Fibroblast of the conjunctiva (primary cell): ENCODE measurements around the gene STPG4.

Source experiments
- DNase-seq: peaks from one replicate; pipeline ENCODE4 v3.0.0-alpha.2; 2010; ENCODE audit warnings: low read depth

The STPG4 gene

DNA sequence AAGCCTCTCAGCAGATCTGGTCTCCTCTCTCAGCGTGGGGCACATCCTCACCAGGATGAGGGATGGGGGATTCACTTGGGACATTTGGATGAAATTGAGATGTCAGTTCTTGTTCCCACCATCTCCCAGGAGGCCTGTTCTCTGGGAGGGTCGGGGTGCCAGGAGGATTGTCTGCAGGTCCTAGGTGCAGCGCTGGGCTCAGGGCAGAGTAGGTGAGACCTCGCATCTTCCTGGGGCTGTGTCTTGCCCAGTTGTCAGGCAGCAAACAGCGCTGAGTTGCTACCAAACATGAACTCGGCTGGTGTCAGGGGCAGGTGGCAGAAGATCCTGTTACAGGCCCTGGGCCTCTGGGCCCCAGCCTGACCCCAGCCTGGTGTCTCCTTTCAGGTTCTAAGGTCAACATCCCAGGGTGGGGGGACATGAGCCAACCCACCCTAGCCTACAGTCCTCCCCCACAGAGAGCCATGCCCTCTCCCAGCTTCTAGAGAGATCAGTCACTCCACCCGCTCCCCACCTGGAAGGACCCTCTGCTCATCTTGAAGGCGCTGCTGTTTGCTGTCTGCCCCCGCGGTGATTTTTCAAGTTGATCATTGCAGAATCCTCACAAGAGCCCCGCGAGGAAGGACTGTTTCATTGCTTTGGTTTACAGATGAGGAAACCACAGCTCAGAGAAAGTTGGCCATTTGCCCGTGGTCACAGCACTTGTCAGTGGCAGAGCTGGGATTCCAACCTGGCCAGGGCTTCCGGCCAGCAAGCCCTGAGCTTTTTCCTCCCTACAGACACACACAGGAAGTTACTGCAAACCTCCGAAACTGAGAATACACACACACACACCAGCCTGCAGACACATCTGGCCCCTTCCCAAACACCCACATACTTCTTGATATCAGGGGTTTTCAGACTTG lies 83.9 kb downstream of the STPG4 start:
- no peak for DNase-seq

- DNase-seq, result no peak
Measured at GRCh38 chr2:47070155-47070919, 84.8 kb downstream of the STPG4 start.

DNA sequence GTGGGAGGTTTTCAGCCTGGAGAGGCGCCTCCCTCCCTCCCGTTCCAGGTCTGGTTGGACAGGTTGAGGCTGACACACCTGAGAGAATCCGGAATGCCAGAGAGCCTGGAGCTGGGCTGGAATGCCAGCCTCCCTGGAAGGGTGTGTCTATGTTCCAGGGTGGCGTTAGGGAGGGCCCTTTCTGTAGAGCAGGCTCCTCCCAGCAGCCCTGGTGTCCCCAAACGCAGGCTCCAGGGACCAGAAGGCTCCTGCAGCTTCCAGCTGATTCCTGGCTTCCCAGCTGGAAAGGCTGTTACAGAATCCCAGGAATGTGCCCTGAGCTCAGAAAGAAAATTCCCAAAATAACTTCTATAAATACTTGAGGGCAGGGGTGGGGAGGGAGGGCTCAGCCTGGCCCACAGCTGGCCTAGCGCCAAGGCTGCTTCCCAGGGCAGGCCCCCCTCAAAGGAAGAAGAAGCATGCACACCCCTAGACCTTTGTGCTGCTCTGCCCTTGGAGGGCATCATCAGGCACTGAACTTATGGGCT lies 85.4 kb downstream of the STPG4 start:
- DNase-seq, result no peak

DNA sequence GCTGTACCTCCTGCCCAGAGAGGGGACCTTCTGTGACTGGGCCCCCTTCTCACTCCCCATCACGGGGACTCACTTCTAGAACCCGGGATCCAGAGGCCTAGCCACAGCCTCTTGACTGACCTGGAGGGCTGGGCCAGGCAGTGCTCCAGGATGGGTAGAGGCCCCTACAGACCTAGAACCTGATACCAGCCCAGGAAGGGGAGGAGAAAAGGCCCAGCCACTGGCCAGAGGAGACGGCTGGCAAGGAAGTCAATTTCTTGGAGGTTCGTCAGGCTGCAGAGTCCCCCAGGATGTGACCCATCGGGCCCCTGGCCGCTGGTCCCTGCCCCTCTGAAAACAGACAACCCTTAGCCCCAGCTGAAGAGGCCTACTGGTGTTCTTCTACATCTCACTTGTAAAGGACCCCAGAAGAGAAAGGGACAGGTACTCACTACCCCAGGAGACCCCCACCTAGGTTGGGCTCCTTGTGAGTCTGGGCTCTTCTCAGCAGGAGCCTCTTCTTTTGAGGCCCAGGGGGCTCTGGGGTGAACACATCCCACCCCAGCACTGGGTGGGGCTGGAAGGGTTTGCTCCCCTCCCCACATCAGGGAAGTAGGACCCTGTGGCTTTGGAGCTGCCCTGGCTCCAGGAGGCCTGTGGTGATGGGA lies 86.0 kb downstream of the STPG4 start:
- DNase-seq, result no peak

- no peak for DNase-seq
Measured at GRCh38 chr2:47067788-47068407, 87.2 kb downstream of the STPG4 start.

DNA sequence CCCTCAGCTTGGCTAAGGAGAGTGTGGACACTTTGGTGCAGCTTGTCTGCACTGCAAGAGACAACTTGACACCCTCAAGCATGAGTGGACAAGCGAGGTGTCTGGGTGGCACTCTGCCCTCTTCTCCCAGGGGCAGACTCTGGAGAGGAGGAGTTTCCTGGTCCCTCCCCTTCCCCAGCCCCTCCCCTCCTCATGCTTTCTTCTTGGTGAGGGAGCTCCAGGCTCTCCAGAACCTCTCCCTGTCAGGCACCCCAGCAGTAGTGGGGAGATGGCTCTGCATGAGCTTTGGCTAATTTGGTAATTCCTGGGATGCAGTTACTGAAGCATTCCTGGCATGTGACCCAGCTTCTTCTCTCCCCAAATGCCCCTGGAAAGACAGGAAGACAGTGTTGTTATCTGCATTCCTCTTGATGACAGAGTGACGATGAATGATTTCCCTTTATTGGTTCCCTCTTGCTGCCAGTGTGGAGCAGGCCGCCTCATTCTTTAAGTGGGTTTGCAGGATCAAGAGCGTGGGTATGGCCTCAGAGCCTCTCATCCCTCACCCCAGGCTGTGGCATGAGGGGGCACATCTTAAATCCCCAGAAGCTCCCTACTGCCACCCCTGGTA lies 89.2 kb downstream of the STPG4 start:
- DNase-seq, result no peak

- no peak for DNase-seq
Measured at GRCh38 chr2:47065343-47065742, 89.8 kb downstream of the STPG4 start.

DNA sequence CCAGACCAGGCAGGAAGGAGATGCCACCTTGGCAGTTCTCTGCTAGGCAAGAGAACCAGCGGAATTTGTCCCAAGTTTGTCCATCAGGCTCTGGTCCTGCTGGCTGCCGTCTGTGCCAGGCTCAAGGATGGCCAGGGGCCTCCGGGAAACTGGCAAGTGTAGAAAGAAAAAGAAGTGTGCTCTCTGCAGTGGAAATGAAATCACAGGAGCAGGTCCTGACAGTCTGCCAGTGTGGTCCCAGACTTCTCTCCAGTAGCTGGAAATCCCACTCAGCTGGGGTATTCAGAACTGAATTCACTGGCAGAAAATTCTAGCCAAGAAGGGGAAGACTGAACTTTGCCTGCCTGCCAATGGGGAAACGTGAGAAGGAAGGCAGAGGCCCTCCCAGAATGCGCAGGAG lies 91.0 kb downstream of the STPG4 start:
- no peak for DNase-seq

GRCh38 chr2:47063538-47063930 lies 91.6 kb downstream of the STPG4 start:
- no peak for DNase-seq

DNA sequence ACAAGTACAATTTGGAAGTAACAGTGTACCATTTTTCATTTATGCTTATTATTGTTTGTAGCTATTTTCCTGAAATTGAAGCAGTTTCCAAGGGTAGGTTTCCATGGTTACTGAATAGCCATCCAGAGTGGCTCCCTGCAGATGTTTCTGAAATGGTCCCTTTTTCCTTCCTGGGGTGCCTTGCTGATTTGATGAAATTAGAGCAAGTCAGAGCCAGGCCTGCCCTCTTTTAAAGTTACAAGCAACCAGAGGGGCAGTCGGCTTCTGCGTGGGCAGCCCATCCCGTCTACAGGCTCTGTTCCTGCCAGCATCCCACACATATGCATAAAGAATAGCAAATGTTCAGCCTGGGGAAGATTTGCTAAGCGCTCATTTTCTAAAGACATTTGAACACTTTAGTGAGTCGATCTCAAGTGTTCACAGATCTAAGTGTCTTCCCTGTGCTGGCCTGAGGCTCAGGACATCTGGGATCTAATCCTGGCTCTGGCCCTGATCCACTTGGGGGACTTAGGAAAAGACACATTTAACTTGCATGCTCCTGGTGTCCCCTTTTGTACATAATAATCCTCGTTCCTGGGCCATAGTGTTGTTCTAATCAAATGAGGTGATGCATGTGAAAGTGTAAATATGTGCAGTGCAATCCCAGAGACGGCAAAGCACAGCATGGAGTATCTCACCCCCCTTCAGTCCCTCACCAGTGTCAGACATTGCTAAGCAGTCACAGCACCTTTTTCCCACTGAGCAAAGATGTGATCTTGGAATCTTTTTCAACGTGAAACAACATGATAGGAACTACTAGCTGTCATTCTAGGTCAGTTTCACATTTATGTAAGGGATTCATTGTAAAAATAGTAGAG lies 92.2 kb downstream of the STPG4 start:
- no peak for DNase-seq

DNA sequence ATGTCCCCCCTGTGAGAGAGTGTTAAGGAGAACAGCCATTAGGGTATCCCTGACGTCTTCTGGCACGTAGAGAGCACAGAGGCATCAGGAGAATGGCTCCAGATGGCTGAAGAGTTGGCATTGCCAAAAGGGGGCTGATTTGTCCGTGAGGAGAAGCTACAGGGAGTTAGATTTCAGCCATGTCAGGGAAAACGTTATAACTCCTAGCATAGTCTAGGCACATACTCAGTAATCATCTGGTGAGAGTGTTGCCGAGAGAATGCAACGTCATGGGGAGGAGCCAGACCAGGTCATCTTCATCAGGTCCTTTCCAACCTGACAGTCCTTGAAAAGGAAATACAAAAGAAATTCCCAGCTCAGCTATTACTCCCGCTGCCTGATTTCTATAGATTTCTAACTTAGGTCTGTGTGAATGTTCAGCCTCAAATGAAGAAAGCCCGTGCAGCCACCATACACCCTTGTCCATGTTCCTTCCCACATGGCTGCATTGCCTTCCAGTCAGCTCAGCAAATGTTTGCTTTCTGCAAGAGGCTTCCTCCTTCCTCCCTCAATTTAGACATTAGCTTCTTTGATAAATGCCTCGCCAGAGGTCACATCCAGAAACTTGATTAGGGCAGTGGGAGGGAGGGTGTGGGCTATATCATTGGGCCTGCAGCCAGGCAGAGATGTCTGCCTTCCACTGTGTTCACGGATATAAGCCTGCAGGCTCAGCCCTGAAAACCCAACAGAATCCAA lies 93.0 kb downstream of the STPG4 start:
- DNase-seq, result no peak

DNA sequence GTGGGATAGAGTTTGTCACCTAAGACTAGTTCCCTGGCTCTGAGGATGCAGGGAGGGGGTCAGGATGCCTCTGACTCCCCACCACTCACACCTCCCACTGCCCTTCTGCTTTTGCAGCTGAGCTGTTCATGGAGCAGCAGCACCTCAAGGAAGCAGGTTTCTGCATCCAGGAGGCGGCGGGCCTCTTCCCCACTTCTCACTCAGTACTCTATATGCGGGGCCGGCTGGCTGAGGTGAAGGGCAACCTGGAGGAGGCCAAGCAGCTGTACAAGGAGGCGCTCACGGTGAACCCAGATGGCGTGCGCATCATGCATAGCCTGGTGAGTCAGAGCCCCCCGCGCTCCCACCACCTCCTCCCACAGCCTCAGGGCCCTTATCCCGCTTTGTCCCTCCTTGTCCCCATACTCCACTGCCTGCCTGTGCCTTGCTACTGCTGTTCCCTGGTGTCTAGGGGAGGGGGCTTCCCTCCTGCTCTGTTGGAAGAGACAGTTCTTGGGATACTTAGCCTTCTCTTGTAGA lies 94.4 kb downstream of the STPG4 start:
- no peak for DNase-seq

- peak; percentile 77 for DNase-seq
Measured at GRCh38 chr2:47058003-47058931, 96.8 kb downstream of the STPG4 start.

GRCh38 chr2:47057687-47058002 lies 97.5 kb downstream of the STPG4 start:
- DNase-seq, result no peak

DNA sequence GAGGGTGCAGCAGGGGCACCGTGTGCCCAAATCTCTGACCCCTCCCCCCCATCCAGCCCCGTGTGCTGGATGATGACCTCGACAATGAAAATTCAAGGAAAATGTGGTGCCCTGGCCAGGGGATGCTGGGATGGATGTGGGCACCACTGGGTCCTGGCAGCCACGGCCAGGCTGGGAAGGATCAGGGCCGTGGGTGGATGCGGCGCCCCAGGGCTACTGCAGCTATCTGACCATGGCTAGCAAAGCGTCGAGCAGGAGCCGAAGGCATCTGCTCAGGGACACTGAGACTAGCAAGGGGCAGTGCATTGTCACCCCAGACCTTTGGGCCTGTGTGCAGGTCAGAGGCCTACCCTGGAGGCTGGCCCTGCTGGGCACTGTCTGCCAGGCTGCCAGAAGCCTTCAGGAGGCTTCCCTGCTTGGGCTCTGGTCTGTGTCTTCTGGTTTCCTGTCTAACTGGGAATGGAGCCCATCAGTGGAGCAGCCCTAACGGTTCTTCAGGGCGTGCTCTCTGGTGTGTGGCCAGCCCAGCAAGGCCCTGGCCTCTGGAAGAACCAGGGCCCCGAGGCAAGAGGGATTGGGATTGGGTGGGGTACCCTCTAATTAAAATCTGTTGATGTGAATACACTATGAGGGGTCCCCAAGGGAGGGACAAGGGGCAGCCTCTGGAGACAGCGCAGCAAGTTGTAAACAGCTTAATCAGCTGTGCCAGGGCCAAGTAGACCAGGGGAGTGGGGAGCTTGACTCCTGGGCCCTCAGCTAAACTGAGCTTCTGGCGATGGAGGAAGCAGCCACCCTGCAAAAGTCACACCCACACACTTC lies 98.0 kb downstream of the STPG4 start:
- peak; percentile 45 for DNase-seq

DNA sequence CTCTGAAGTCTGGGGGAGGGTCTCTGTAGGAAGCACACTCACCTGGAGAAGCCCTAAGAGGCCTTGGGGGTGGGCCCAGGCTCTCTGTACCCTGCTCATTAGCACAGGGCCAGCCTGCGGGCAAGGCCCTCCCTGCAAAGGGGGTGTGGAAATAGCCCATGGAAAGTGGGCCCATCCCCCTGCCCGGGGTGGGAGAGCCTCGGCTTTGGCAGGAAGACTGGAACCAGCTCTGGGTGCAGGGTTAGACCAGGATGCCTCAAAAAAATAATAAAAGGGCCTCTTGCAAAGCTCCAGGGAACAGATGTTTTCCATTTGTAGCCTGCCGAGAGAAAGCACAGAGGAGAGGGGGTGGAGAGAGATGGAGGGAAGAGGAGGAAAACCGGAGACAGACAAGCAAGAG lies 98.7 kb downstream of the STPG4 start:
- peak; percentile 82 for DNase-seq

GRCh38 chr2:47054868-47055267 lies 100.2 kb downstream of the STPG4 start:
- DNase-seq, result no peak

DNA sequence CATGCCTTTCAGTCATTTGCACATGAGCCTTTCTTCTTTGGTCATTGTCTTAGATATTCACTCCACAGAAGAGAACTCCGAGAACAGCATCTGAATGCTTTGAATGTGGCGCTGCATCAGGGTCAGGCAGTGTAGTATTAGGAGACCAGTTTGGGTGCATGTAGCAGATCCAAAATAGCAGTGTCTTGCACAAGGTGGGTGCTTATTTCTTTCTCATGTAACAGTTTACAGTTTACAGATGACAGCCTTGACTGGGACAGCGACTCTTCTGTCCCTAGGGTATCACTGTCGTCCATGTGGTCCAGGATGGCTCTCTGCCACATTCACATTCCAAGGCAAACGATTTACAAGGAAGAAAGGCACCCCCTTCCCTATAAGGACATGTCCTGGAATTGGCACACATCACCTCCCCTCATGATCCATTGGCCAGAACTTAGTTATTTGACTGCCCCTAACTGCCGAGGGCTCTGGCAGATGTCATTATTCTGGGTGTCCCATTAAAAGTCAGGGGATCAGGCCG lies 101.0 kb downstream of the STPG4 start:
- no peak for DNase-seq
